NK-92 (cell line): Measurements from ENCODE around the gene SQSTM1.

ENCODE experiments used
- DNase-seq: peaks from one replicate; lab custom pipeline; 2025; ENCODE audit not compliant: unreplicated experiment; lab: John Stamatoyannopoulos, UW

Gene SQSTM1

DNA sequence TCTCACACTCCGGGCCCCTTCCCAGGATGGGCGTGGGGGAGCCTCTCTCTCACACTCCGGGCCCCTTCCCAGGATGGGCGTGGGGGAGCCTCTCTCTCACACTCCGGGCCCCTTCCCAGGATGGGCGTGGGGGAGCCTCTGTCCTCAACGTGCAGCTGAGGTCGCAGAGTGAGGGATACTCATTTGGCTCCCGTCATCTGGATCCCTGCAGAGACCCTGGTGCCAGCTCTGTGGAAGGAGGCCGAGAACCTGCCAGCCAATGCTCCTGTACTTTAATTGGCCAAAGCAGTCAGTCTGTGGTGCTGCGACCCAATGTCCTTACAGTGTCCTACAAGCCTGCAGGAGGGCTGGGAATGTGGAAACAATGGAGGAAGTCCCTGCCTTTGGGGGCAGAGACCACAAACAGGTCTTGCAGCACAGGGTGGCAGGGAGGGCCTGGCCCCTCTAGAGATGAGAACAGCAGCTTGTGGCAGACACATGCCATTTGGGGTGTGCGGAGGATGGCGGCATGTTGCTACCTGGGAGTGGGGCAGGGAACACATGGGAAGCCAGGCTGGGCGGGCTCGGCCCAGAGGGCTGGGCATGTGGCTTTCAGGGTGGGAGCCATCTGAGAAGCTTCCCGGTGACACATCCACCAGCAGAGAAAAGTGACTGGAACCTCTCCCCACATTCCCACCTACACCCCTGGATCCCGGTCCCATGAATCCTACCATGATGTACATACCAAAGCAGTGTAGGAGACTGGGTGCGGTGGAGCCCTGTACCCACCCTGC, 51.5 kb downstream of the SQSTM1 start:
- DNase-seq = no peak

DNA sequence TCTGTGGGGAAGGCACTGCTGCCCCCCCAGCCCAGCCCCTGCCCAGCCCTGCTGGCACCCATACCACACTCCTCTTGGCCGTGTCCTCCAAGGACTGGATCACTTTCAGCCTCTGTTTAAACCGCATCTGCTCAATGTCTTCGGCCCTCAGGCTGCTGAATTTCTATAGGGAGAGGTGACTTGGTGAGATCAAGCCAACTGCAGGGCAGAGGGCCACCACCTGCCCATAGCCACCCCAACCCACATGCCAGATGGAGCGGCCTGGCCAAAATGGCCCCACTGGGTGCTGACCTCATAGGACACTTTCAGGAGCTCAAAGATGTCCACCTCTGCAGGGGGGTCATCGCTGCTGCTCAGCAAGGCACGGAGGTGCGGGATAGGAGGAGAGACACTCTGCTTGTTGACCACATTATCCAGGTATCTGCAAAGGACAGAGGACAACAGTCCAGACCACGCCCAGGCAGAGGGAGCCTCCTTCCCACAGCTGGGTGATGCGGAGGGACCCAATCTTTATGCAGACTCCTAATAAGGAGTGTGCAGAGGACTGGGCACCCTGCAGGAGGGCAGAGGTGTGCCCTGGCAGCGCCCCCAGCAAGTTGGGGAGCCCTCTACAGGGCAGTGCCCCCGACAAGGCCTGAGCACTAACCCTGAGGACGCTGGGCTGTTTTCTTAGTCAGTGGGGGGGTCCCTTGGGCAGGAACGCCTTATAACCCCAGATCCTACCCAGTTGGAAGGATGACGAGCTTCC, 52.3 kb downstream of the SQSTM1 start:
- DNase-seq = no peak

DNA sequence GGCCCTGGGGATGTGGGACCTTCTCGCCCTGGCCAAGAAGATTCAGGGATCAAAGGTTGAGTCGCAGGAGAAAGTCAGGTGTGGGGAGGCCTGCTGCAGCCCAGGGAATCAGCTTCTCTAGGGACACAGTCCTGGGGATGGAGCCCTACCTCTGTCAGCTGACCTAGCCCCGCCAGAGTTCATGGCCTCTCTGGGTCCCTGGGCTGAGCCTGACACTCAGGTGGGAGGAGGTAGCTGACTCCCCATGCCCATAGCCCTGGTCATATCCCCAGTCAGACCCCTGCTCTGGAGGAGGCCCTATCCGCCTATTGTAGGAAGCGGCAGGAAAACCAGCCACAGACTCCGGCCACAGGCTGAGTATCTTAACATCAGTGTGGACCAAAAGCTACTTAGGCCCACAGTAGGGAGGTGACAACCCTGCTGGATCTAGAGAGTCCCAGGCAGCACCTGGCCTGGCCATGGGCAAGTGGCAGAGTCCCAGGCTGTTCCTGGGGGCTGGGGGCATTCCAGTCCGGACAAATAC, 52.9 kb downstream of the SQSTM1 start:
- DNase-seq = no peak

DNA sequence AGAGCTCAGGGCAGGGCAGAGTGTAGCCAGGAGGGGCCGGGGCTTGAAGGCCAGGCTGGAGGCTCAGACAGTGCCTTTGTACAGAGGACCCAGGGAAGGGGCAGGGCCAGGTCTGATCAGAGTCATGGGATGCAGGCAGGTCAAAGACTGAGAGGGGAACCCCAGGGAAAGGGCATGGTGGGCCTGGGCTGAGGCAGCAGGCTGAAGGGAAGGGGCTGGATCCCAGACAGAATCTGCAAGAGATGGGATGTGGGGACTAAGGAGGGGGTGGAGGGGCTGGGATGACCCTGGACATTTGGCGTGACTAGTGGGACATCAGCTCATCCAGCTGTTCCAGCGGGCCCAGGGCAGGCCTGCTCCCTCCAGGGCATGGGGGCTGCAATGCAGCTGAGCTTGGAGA, 53.4 kb downstream of the SQSTM1 start:
- DNase-seq = no peak

DNA sequence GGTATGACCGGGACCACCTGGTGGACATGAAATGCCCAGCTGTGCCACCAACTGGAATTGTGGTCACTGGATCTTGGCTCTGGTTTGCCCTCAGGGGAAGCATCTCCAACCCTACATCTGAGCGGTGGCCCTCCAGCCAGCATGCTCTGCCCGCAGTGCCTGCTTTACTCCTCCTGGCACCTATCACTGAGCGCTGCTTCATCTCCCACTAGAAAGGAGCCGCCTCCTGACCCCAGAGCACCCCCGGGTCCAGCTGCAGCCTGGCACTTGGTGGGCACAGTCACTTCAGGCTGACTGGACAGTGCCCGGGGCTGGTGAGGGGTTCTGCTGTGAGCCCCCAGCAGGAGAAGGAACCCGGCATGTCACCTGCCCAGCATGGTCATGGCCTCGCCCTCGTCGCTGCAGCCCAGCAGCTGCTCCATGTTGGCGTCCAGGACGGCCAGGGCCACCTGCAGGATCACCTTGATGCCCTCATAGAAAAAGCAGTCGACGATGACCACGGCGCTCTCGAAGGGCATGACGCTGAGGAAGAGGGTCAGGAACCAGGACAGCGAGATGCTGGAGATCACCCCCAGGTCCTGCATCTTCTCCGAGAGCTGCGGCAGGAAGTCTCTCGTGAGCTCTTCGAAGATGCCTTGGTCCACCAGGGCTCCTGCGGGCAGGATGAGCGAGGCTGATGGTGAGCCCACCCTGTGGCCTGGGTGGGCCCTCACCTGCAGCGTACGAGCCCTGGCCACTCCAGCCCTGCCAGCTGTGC, 54.0 kb downstream of the SQSTM1 start:
- no peak for DNase-seq

DNA sequence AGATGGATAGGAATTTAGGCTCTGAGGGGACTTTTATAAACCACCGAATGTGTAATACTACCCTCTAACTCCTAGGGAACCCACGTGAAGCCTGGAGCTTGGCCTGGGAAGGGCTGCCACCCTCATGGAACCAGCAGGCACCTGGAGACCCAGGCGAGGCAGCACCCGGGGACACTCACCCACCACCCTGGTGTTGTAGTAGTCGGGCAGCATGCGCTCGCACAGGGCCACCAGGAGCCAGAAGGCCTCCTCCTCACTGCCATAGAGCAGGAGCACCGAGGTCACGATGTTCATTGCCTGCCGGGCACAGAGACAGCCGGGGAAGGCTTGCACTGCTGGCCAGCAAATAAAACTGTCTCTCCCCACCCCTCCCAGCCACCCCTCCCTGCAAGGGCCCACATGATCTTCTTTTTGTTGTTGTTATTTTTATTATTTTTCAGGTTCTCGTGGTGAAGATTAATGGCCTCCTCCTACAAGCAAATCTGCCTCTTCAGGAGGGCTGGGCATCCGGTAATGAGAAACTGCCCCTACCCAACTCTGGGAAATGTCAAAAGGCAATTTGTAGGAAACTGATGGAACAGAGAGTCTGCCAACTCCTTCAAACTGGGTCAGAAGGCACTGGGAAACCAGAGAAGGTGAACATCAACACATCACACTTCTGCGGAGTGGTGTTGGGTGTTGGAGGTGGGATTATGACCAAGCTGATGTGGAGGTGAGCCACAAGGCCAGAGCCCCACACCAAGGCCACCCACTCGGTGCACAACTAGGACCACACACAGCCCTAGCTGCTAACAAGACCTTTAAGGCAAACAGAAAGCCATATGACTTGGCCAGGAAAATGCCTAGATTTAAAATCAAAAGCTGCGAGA, 55.3 kb downstream of the SQSTM1 start:
- DNase-seq = no peak

DNA sequence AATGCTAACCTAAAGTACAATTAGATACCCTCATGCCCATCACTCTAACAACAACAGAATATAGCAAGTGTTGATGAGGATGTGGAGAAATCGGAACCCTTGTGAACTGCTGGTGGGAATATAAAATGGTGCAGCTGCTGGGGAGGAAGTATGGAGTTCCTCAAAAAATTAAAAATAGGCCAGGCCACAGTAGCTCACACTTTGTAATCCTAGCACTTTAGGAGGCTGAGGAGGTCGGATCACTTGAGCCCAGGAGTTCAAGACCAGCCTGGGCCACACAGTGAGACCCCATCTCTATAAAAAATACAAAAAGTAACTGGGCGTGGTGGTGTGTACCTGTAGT, 55.9 kb downstream of the SQSTM1 start:
- no peak for DNase-seq

DNA sequence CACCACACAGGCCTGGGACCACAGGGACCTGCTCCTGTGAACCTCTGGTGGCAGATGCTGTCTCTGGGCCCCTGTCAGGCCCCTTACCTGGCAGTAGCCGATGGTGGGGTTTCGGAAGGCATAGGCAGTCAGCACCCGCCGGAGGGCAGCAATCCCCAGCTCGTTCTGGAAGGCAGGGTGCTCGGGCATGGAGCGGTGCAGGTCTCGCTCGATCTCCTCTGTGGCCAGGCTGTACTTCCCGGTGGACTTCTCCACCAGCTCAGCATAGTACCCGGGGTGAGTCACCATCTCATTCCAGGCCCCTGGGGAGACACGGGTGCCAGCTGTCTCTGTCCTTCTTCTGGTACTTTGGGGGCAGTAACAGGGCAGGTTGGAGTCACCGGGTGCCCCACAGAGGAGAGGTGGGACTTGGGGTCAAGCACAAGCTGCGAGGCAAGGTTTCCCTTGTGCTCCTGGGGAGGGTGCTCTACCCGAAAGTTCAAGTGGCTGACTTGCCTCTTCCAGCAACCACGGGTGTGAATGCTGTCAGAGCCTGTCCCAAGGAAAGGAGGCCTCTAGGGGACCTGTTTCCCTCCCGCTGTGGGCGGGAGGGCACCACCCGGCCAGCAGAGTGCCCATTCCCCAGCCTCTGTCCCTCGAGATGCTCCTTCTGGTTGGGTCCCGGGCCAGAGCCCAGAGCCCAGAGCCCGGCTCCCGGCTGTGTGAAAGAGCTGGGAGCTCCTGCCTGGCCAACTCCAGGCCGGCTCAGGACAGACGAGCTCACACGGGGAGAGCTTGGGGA, 57.7 kb downstream of the SQSTM1 start:
- no peak for DNase-seq

DNA sequence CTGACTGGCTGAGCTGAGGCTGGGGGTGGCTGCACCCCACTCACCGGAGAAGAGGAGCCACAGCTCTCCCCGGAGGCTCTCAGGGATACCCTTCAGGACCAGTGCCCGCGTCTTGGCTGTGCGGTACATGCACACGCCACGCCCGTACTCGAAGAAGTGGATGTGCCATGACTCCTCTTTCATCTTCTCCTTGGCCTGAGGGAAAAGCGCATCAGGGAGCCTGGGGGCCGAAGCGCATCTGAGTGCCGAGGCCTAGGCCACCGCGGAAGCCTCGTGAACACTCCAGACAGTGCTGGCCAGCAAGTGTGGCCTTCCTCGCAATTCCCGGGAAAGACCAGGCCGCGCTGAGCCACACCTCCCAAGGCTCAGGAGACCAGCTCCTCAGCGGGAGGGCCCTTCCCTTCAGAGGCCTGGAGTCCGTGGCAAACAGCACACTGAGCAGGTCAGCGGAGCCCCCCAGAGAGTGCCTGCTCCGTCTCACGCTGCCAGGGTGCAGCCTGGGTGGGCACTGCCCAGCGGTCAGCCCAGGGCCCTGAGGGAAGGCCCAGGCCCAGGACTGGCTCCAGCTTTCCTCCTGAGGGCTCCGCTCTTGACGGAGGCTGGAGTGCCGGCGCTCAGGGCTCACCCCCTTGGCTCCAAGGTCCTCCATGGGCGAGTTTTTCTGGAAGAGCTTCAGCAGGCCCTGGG, 58.4 kb downstream of the SQSTM1 start:
- DNase-seq = no peak

DNA sequence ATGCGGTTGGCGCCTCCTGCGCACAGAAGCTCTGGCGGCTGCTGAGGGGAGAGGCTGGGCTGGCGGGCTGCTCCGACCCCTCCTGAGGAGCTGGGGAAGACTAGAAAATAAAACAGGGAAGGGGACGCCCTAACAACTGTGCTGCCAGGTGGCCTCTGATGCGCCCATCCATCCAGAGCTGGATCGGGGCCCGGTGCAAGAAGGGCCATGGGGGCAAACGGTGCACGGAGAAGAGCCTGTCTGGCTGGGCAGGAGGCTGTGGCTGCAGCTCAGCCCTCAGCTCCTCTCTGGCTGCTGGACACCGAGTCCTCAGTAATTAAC, 58.9 kb downstream of the SQSTM1 start:
- DNase-seq = no peak

DNA sequence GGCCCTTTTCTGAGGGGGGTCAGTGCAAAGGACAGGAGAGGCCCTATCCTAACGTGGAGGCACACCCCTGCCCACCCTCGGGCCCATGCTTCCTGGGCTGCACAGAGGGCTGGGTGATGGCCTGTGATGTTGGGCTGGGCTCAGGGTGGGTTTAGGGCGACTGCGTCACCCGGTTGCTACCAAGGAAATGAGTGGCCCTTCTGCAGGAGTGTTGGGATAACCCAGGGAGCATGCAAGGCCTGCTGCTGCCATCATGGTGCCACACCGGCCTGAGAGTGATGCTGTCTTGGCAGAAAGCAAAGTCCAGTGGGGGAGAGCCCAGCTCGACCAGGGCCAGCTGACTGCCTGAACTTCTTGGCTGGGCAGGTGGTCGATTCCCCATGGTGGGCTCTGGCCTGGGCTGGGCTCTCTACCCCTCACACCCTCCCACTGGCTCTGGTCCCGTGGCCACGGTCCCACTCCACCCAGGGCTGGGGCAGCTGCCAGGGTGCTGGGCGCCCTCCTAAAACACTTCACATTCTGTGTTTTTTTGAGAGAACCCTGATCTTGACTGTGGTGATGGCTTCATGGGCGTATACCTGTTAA, 59.5 kb downstream of the SQSTM1 start:
- DNase-seq = no peak

DNA sequence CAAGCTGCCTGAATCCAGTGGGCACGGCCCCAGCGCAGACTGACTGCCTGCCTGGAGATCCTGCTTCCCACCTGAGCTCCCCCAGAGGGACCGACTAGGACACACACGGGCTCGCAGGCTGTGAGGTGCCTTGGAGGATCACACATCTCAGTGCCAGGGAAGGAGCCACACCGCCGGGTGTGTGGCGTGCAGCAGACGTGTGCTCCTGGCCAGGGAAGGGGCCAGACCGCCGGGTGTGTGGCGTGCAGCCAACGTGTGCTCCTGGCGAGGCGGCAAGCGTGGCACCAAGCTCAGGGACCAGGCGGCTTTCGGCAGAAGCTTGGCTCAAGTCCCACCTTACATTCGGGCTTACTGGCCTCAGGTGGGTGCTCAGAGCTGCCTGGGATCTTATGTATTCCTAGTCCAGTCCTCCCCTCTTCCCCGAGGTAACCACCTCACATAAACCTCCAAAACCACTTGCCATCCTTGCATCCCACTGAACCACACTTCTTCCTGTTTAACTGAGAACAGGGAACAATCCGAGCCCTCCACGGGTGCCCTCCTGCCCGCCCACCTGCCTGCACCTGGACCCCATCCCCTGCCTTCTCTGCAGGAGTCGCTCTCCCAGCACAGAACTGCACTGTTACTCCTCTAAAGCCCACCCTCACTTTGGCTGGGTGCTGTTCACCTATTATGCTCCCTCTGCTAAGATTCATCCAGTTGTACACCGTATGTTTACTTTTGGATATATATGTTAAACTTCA, 60.3 kb downstream of the SQSTM1 start:
- no peak for DNase-seq

DNA sequence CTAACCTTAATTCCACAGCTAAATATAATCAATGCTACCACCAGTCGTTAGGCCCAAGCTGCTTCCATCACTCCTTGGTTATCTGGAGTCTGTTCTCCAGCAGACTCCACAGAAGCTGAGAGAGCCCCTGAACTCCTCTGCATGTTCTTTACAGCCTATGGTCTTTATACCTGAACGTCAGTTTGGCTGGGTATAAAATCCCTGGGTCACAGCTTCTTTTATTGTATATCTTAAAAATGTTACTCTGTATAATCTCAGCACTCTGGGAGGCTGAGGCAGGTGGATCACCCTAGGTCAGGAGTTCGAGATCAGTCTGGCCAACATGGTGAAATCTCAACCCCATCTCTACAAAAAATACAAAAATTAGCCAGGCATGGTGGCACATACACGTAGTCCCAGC, 61.6 kb downstream of the SQSTM1 start:
- DNase-seq = no peak

DNA sequence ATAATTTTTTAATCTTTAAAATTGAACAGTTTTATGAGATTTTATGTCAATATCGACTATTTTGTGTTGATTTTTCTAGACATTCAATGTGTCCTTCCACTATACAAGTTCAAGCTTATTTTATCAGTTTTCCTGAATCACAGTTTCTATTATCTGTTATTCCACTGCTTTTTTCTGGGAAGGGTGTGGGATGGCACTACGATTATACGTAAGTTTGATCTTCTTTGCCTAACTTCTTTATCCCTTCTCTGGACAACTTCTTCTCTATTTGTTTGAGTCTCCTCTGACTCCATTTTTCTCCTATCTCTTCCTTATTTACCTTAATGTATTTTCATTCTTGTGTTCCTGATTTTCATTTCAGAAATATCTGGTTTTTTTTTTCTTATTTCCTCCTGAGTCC, 62.5 kb downstream of the SQSTM1 start:
- no peak for DNase-seq

DNA sequence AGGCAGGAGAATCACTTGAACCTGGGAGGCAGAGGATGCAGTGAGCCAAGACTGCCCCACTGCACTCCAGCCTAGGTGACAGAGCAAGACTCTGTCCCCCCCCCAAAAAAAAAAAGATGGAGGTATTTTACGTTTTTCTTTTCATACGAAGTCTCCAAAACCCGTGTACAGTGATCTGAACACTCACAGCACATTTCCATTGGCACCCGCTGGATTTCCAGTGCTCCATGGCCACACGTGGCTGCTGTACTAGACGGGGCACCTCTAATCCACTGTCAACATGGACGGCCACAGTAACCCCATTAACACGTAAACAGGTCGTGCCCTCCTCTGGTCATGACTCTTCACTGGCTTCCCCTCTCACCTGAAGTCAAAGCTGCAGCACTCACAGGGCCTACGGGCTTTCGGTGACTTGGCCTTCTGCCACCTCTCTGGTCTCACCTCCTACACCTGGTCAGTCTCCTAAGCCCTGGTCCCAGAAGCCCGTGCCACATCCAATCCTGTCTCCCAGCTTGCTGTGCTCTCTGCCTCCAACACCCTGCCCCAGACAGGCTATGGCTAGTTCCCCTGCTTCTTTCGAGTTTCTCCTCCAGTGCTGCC, 64.9 kb downstream of the SQSTM1 start:
- DNase-seq = no peak

DNA sequence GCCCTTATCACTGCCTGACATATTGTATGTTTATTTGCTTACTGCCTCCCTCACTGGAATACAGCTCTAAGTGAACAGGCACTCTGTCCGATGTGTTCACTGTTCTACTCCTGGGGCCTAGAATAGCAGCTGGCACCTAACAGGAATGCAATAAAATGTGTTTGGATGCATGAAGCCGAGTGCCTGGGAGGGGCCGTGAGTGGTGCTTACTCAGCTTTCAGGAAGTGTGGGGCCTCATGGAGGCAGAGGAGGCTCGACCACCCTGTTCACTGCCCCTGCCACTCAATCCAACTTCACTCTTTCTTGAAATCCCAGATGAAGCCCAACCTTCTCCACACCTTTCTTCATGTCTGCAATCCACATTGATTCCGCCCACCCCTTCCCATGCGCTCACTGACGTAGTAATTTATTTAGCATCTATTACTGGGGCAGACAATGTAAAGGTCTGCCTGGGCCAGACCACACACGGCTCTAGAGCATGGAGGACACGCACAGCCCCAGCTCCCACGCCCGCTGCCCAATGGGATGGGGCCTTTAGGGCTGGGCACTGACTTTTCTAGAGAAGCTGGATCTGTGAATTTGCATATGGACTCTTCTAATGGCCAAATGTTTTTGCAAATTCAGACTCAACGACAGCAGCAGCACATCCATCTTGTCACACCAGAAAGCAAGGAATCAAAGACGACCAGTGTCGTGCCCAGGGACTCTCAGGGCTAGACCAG, 65.6 kb downstream of the SQSTM1 start:
- no peak for DNase-seq

DNA sequence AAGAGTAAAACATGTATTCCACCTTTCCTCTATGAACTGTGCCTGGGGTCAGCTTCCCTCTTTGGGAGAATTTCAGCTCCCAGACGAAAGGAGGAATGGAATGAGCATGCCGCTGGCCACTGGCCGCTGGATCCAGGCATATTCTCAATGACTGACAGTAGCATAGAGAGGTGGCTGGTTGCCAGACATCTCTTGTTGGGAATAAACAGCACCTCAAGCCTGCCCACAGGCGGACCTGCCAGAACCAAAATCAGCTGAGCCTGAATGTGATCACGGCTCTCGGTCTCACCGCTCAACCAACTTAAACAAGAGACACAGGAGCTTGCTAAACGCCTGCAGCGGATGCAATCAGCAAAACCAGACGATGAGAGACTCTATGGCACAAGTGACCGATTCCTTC, 66.4 kb downstream of the SQSTM1 start:
- DNase-seq = no peak
